Natural killer cell (primary cell): Measurements from ENCODE around the gene SKAP2. TPM values are rescaled to one million over a fixed set of nuclear protein-coding genes. Genes with fewer than 3 reads are reported as not detected.

Experiments used
- ATAC-seq, 3 donors: fragments of 150-1000 bp in 2 of 3; fragments of 200-7000 bp in 1 of 3; cut with Tn5 transposase; 1 replicate in 1 of 3; 2 replicates in 2 of 3; pipeline ENCODE4 v1.10.0; 2021; ENCODE audit warnings: mild to moderate bottlenecking in 2 of 3, moderate library complexity in 2 of 3
- DNase-seq, 2 donors: peaks; one replicate each; pipeline versions ENCODE4 v3.0.0 to v3.0.0-alpha.2; 2013 to 2021; ENCODE audit warnings: mixed read lengths in 1 of 2
- H3K27ac ChIP-seq: one replicate; pipeline ENCODE4 v1.5.1; 2013; ENCODE audit warnings: mild to moderate bottlenecking, low read length
- H3K27me3 ChIP-seq: one replicate; pipeline ENCODE4 v1.6.1; 2013; ENCODE audit warnings: low read length; ENCODE audit not compliant: control insufficient read depth, insufficient read depth
- H3K36me3 ChIP-seq: one replicate; pipeline ENCODE4 v1.6.1; 2013; ENCODE audit warnings: low read length; ENCODE audit not compliant: control insufficient read depth, insufficient read depth
- H3K4me1 ChIP-seq: one replicate; pipeline ENCODE4 v1.6.1; 2013; ENCODE audit warnings: low read length; ENCODE audit not compliant: control insufficient read depth, insufficient read depth
- H3K4me3 ChIP-seq: one replicate; pipeline ENCODE4 v1.5.1; 2013; ENCODE audit warnings: low read length
- H3K9me3 ChIP-seq: one replicate; pipeline ENCODE4 v1.6.1; 2013; ENCODE audit warnings: low read length; ENCODE audit not compliant: control insufficient read depth, insufficient read depth
- H3K27ac Mint-ChIP-seq, 2 donors: one replicate each; pipeline ENCODE4 v1.8.0; 2022; ENCODE audit warnings: mild to moderate bottlenecking in 2 of 2, mixed read lengths in 2 of 2, moderate library complexity in 1 of 2
- H3K27me3 Mint-ChIP-seq, 2 donors: one replicate each; pipeline ENCODE4 v1.8.0; 2022; ENCODE audit warnings: low read depth in 2 of 2, mixed read lengths in 2 of 2
- H3K36me3 Mint-ChIP-seq: one replicate; pipeline ENCODE4 v1.8.0; 2022; ENCODE audit warnings: mixed read lengths
- H3K4me1 Mint-ChIP-seq, 2 donors: one replicate each; pipeline ENCODE4 v1.8.0; 2022; ENCODE audit warnings: mixed read lengths in 2 of 2
- H3K4me3 Mint-ChIP-seq: one replicate; pipeline ENCODE4 v1.8.0; 2022; ENCODE audit warnings: mild to moderate bottlenecking, moderate library complexity, mixed read lengths
- H3K9me3 Mint-ChIP-seq, 2 donors: one replicate each; pipeline ENCODE4 v1.8.0; 2022; ENCODE audit warnings: mixed read lengths in 2 of 2
- WGBS: methylation state at CpG from one replicate; pipeline ENCODE4 v1.1.7; 2013; ENCODE audit warnings: missing lambda C conversion rate; ENCODE audit not compliant: insufficient coverage; 5-methylcytosine and 5-hydroxymethylcytosine counted together
- intact Hi-C: fragments of 100-400 bp; cut with micrococcal nuclease; formaldehyde crosslinking; loops from one replicate; pipeline ENCODE4 v1.14.2; 2022
- total RNA-seq, 4 donors: library from RNA; stranded (reverse); fragments of 120-200 nt in 1 of 4; gene quantifications; one replicate each; pipeline versions ENCODE4 v1.2.3 to v1.2.4, GENCODE V29; 2013 to 2022
- TF ChIP-seq, protein P1 (sequence below): fragments of 200-600 bp; IDR thresholded peaks from one replicate; pipeline ENCODE4 v1.8.0; 2022; ENCODE audit warnings: antibody characterized with exemption

The SKAP2 gene, protein sequence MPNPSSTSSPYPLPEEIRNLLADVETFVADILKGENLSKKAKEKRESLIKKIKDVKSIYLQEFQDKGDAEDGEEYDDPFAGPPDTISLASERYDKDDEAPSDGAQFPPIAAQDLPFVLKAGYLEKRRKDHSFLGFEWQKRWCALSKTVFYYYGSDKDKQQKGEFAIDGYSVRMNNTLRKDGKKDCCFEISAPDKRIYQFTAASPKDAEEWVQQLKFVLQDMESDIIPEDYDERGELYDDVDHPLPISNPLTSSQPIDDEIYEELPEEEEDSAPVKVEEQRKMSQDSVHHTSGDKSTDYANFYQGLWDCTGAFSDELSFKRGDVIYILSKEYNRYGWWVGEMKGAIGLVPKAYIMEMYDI
- total RNA-seq = 10 to 100 TPM; 26.8 to 42.4 (median 35.1) TPM
- total RNA-seq (2013) = 58.9 TPM

DNA sequence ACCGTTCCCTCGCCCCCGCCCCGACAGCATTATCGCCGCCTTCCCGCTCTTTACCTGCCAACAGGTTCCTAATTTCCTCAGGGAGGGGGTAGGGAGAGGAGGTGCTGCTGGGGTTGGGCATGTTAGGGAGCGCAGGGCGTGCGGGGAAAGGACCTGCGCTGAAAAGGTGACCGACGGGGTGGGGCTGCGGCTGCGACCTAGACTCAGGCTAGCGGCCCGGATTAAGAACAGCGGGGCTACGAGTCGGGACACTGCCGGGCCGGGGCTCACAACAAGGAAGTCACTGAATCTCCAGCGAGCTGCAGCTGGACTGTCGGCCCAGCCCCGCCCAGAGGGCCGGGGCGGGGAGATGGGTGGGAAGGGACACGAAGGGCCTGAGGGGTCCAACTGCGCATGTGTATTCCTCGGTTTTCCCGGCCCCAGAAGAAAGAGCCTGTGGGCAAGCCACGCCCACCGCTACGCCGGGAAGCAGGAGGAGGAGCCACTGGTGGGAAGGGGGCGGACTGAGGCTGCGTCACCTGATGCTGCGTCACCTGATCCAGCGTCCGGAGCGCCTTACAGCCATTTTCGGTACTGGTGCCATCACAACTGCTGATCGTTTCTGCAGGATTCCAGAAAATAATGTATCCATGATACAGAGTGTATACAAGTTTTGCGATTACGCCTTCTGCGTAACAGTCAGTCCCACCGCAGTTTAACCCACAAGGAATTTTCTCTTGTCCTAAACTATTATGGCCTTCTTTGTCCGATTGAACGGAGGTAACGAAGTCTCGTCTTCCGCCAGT lies at the start of gene SKAP2:
SKAP2 (minus strand) TSS at position 282 of the 785 bp plus-strand sequence; CDS start at position 121, 161 bp downstream.
- intact Hi-C loops = loop anchor here (2.0 kb wide), 1 partner anchor 232 kb away; no protein-coding TSS in a partner anchor
- no peaks in the 10 kb centered on the region for H3K36me3 ChIP-seq
- TF ChIP-seq, protein P1, sequence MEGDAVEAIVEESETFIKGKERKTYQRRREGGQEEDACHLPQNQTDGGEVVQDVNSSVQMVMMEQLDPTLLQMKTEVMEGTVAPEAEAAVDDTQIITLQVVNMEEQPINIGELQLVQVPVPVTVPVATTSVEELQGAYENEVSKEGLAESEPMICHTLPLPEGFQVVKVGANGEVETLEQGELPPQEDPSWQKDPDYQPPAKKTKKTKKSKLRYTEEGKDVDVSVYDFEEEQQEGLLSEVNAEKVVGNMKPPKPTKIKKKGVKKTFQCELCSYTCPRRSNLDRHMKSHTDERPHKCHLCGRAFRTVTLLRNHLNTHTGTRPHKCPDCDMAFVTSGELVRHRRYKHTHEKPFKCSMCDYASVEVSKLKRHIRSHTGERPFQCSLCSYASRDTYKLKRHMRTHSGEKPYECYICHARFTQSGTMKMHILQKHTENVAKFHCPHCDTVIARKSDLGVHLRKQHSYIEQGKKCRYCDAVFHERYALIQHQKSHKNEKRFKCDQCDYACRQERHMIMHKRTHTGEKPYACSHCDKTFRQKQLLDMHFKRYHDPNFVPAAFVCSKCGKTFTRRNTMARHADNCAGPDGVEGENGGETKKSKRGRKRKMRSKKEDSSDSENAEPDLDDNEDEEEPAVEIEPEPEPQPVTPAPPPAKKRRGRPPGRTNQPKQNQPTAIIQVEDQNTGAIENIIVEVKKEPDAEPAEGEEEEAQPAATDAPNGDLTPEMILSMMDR = no peak
- H3K9me3 ChIP-seq = no peaks in the 10 kb centered on the region
- H3K27ac ChIP-seq = peak within 1 kb of the TSS; percentile 95
- WGBS = under 1% methylated on average over 52 of the region's 52 CpGs
- peaks cover 3% of the 10 kb centered on the region for H3K4me1 ChIP-seq
- peaks cover 2% of the 10 kb centered on the region for H3K27me3 ChIP-seq
- Mint-ChIP-seq H3K27ac (peak within 1 kb of the TSS; percentile 93 to 100), H3K4me3 (peak within 1 kb of the TSS; percentile 96), H3K9me3 (no peaks in the 10 kb centered on the region), H3K4me1 (peaks cover 12 to 21% of the 10 kb centered on the region in 2 donors), H3K36me3 (no peaks in the 10 kb centered on the region), H3K27me3 (peaks cover 1 to 9% of the 10 kb centered on the region in 2 donors)
- DNase-seq = peak; percentile 91 to 94
- peak; percentile 89 to 97 (median 95) for ATAC-seq
- peak within 1 kb of the TSS; percentile 80 for H3K4me3 ChIP-seq

DNA sequence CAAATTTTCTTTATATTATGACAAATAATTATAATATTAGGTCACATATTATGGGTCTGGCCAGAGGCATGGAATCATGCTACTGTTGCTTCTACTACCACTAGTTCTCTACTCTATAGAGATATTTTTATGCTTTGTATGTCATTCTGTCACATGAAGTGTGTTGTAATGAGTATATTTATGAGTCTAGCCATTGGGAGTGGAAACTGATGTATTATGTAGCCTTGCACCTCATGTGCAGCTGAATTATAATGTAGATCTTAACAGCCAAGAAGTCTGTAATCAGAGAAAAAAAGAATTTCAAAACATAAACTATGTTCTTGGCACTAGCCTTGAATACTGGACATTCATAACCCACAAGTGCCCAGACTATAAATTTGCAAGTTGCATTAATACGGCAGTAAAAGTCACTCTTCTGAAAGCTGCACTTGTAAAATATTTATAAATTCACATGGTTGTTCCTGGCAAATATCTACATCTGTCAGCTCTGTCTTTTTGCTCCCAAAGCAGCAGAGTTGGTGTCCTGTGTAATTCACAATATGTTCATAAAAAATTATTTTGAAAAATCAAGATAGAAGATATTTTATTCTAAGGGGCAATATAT lies 48.6 kb upstream of the SKAP2 start:
- Histone ChIP-seq H3K9me3 (no peaks in the 10 kb centered on the region), H3K27ac (no peak overlapping the region), H3K4me1 (no peaks in the 10 kb centered on the region), H3K27me3 (no peaks in the 10 kb centered on the region), H3K36me3 (no peaks in the 10 kb centered on the region), H3K4me3 (no peak overlapping the region)
- ATAC-seq (no peak), DNase-seq (no peak)
- Mint-ChIP-seq H3K27me3 (peaks cover 11 to 15% of the 10 kb centered on the region in 2 donors), H3K4me3 (no peak overlapping the region), H3K4me1 (no peaks in the 10 kb centered on the region), H3K9me3 (no peaks in the 10 kb centered on the region), H3K27ac (no peak overlapping the region), H3K36me3 (no peaks in the 10 kb centered on the region)
- TF ChIP-seq, protein P1 = no peak
- intact Hi-C loops = no loop called here
- 100% methylated on average over 1 of the region's 1 CpG for WGBS

- Mint-ChIP-seq H3K27ac (no peak overlapping the region), H3K4me1 (no peaks in the 10 kb centered on the region), H3K4me3 (no peak overlapping the region), H3K36me3 (no peaks in the 10 kb centered on the region), H3K27me3 (peaks cover 8 to 9% of the 10 kb centered on the region in 2 donors), H3K9me3 (no peaks in the 10 kb centered on the region)
- Histone ChIP-seq H3K4me1 (no peaks in the 10 kb centered on the region), H3K27me3 (no peaks in the 10 kb centered on the region), H3K27ac (no peak overlapping the region), H3K4me3 (no peak overlapping the region), H3K9me3 (no peaks in the 10 kb centered on the region), H3K36me3 (no peaks in the 10 kb centered on the region)
- ATAC-seq (peak in 1 of 3 donors; percentile 62), DNase-seq (no peak)
- TF ChIP-seq, protein P1 = no peak
- intact Hi-C loops = no loop called here
These were observed 47.9 kb upstream of the SKAP2 start for GRCh38 chr7:26912338-26912737.
